ENCODE measurements around the gene DISC1.

DNA sequence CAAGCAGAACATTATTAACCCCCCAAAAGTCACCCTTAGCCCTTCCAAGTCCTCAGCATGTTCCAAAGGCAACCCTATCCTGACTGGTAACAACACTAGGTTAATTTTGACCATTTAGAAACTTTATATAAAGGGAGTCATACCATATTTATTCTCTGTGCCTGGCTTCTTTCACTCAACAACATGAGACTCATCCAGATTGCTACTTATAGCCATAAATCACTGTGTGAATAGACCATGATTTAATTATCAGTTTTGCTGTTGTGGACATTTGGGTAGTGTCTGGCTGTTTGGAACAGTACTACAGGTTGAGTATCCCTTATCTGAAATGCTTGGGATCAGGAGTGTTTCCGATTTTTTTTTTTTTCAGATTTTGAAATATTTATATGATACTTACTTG, 252.1 kb downstream of the DISC1 start:
- TF ChIP-seq TAF1 (IDR thresholded peaks at IDR 0.05; ENCODE audit: low read depth, low read length) (no peak), POLR2A (IDR thresholded peaks at IDR 0.05; ENCODE audit: low read depth, low read length) (no peak), POLR2AphosphoS5 (IDR thresholded peaks at IDR 0.05; ENCODE audit: low read depth, low read length) (no peak), PAX5 (IDR thresholded peaks at IDR 0.05; ENCODE audit: insufficient read depth, low read length, severe bottlenecking) (no peak)

Measured in GM12891 (cell line).